HUES6 (cell line): Measurements from ENCODE around the gene SNX3.
"Not testable (repeated sequence)": the region's sequence is repeated elsewhere in the genome, so short reads cannot be mapped to it uniquely, and the experiment has no call there.

Experiments
- H3K27ac ChIP-seq: 2 replicates; pipeline ENCODE4 v1.7.0; 2013; ENCODE audit warnings: low read depth, mild to moderate bottlenecking, low read length, inconsistent platforms
- H3K27me3 ChIP-seq: 2 replicates; pipeline ENCODE4 v1.6.1; 2013; ENCODE audit warnings: low read length; ENCODE audit not compliant: control insufficient read depth, insufficient read depth
- H3K36me3 ChIP-seq: 2 replicates; pipeline ENCODE4 v1.6.1; 2013; ENCODE audit warnings: low read length; ENCODE audit not compliant: control insufficient read depth, insufficient read depth
- H3K4me1 ChIP-seq: 2 replicates; pipeline ENCODE4 v1.6.1; 2013; ENCODE audit warnings: low read length; ENCODE audit not compliant: control insufficient read depth, insufficient read depth
- H3K4me3 ChIP-seq: 2 replicates; pipeline ENCODE4 v1.5.1; 2013; ENCODE audit warnings: low read depth, low read length
- H3K9ac ChIP-seq: one replicate; pipeline ENCODE4 v1.6.1; 2013; ENCODE audit warnings: mild to moderate bottlenecking, low read length
- H3K9me3 ChIP-seq: 2 replicates; pipeline ENCODE4 v1.6.1; 2013; ENCODE audit warnings: low read depth, low read length; ENCODE audit not compliant: control insufficient read depth, insufficient read depth

The SNX3 gene

DNA sequence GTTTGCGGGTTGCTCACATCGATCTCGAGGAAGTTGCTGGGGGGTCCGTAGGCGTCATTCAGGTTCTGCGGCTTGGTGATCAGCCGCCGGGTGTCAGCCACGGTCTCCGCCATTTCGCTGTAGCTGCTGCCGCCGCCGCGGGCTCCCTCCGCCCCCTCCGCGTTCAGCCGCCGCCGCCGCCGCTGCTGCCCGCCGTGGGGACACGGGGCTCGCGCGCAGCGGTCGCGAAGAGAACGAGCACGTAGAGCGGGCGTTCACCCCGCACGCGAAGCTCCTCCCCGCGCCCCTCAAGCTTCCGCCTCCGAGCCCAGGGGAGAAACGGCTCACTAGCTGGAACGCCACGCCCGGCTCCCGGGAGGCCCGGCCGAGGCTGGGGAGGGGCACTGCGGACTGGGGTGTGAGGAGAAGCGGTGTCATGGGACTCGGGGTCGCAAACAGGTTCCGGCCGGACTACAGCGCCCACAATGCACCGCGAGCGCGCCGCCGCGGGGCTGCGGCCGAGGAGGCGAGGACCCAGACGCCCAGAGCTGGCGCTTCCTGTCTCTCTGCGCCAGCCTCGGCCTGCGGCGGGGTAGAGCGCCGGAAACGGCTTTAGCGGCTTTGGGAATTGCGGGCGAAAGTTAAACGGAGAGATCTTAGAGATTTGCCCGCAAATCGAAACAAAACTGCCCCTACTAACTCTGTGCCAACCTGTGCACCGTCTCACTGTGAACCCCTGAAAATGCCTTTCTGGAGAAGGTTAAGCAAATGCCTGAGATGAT lies at the start of gene SNX3:
TSS of gene SNX3 (minus strand) at position 232 of the 761 bp plus-strand sequence. CDS start at position 113, 119 bp downstream.
- peak within 1 kb of the TSS; percentile 85 for H3K9ac ChIP-seq
- peaks cover 3% of the 10 kb centered on the region; the same call in 1 of the 2 replicates for H3K4me1 ChIP-seq
- peak within 1 kb of the TSS; percentile 79 for H3K27ac ChIP-seq
- peak within 1 kb of the TSS; percentile 85 for H3K4me3 ChIP-seq
- H3K9me3 ChIP-seq: no peaks in the 10 kb centered on the region
- H3K36me3 ChIP-seq: no peaks in the 10 kb centered on the region; the same call in 1 of the 2 replicates
- no peaks in the 10 kb centered on the region for H3K27me3 ChIP-seq

DNA sequence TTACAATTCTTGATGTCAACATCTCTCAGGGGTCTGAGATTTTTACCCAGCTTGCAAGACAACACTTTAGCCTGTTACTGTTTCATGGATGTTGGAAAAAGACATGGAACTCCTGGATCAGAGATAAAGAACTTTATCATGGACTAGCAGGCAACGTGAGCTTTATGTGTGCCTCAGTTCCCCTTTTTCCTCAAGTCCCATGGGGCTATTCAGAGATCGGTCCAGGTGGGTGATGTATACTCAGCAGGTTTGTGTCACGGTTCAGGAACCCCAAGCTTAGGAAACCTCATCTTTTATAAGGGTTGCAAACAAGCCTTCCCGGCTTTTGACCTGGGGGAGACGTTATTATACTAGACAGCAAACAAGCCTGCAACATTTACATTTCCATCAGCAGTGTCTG lies 49.0 kb upstream of the SNX3 start:
- Histone ChIP-seq H3K27ac (no peak overlapping the region), H3K27me3 (no peaks in the 10 kb centered on the region), H3K9ac (no peak overlapping the region), H3K4me1 (peaks cover 4% of the 10 kb centered on the region), H3K36me3 (no peaks in the 10 kb centered on the region), H3K9me3 (no peaks in the 10 kb centered on the region), H3K4me3 (no peak overlapping the region)

DNA sequence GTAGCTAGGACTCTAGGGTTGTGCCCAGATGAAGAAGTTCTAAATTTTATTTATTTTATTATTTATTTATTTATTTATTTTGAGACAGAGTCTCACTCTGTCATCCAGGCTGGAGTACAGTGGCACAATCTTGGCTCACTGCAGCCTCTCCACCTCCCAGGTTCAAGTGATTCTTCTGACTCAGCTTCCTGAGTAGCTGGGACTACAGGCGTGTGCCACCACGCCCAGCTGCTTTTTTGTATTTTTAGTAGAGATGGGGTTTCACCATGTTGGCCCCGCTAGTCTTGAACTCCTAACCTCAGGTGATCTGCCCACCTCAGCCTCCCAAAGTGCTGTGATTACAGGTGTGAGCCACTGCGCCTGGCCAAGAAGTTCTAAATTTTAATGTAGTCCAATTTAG lies 47.8 kb upstream of the SNX3 start:
- H3K9ac ChIP-seq, H3K4me3 ChIP-seq, H3K27ac ChIP-seq, H3K36me3 ChIP-seq, H3K4me1 ChIP-seq, H3K27me3 ChIP-seq, H3K9me3 ChIP-seq: not testable (repeated sequence)

DNA sequence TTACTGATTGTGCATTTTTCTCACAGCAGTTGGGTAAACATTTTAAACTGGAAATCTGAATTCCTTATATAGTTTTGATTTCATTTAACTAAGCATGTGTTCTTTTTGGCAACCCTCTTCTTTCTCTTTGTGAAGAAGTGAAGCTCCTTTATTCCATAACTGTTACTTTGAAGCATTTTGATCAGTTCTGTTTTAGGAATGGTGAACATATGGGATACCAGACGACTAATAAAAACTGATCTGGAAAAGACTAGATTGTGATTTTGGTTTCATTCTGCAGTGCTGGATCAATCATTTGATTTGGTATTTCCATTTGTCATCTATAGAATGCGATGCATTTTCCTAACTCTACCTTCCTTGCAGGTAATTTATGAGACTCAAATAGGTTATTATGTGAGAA lies 43.8 kb upstream of the SNX3 start:
- H3K4me3 ChIP-seq: no peak overlapping the region
- H3K9ac ChIP-seq: no peak overlapping the region
- no peaks in the 10 kb centered on the region for H3K27me3 ChIP-seq
- 0 out of 2 replicates have a peak, but pooled peaks cover 3% of the 10 kb centered on the region for H3K9me3 ChIP-seq
- peaks cover 5% of the 10 kb centered on the region; the same call in 1 of the 2 replicates for H3K4me1 ChIP-seq
- H3K36me3 ChIP-seq: no peaks in the 10 kb centered on the region
- H3K27ac ChIP-seq: no peak overlapping the region

DNA sequence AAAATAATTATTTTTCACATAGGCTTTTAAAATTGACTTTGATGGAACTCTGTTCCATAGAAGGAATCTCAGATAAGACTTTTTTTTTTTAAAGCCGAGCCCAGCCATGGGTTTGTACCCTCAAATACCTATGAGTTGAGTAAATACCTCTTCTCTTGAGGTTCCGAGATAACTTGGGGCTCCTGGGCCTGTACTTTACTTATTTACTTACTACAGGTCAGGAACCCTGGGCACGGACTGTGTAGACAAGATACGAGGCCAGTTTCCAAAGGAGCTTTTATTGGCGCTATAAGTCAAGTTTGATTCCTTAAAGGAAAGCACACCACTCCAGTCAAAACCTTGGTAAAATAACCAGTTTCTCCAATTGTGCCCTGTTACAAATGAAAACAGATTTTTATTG lies 41.5 kb upstream of the SNX3 start:
- no peaks in the 10 kb centered on the region for H3K27me3 ChIP-seq
- H3K9ac ChIP-seq: no peak overlapping the region
- no peak overlapping the region for H3K27ac ChIP-seq
- H3K4me3 ChIP-seq: no peak overlapping the region
- H3K4me1 ChIP-seq: peaks cover 5% of the 10 kb centered on the region; the same call in 1 of the 2 replicates
- H3K9me3 ChIP-seq: 0 out of 2 replicates have a peak, but pooled peaks cover 3% of the 10 kb centered on the region
- H3K36me3 ChIP-seq: no peaks in the 10 kb centered on the region

DNA sequence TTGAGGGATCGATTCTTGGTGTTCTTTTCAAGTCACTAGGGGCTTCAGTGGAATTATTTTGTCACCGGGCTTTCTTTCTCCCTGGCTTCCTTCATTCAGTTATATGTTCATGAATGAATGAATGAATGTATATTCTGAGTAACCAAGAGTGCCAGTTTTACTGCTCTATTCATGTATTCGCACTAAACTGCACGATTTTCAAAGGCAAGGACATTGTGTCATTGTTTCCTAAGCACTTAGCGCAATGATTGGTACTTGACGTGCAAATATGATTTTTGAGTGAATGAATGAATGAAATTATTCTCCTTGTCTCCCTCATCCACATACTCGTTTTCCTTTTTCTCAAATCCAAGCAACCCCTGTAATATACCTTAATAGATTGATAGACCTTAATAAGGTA lies 34.8 kb upstream of the SNX3 start:
- peak overlapping the region; percentile 89 for H3K9ac ChIP-seq
- H3K27ac ChIP-seq: peak overlapping the region; percentile 84; the same call in 1 of the 2 replicates
- H3K9me3 ChIP-seq: no peaks in the 10 kb centered on the region
- H3K4me3 ChIP-seq: peak overlapping the region; percentile 89
- H3K4me1 ChIP-seq: no peaks in the 10 kb centered on the region; the same call in 1 of the 2 replicates
- H3K36me3 ChIP-seq: no peaks in the 10 kb centered on the region
- H3K27me3 ChIP-seq: no peaks in the 10 kb centered on the region

DNA sequence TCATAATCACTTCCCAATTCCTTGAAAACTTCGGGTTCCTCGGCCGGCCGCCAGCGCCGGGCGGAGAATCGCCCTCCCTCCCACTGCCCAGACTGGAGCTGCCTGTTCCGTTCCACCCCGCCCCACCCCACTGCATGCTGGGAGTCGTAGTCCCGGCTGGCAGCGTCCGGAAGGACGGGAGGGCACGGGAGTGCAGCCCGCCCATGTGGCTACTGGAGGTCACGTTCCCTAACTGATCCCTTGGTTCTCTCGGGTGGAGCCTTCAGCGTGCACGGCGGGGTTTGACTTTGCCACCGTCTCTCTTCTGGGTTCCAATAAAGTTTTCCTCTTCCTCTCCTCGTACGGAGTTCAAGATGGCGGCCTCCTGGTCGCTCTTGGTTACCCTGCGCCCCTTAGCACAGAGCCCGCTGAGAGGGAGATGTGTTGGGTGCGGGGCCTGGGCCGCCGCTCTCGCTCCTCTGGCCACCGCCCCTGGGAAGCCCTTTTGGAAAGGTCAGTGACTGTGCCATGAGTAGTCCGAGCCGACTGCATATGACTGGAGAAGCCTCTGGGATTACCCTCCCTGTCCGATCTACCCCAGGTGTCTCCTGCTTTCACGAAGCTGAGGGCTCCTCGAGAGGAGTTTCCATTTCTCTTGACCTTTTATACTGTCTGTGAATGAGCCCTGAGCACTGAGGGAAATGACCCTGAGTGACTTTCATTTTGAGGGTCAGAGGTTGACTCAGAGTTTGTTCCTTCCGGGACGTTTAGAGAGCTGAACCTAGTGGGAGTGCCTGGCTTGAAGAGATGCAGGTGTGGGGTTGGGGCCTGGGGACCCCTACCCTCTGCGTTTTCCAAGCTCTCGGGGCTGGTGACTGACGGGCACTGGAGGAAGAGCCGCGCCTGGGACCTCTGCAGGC lies 34.1 kb upstream of the SNX3 start, which contains the start of gene AFG1L:
TSS of gene AFG1L (plus strand) at position 328 of the 899 bp plus-strand sequence. CDS start at position 354, 26 bp downstream.
- peak within 1 kb of the TSS; percentile 89 for H3K4me3 ChIP-seq
- H3K9me3 ChIP-seq: no peaks in the 10 kb centered on the region
- no peaks in the 10 kb centered on the region for H3K36me3 ChIP-seq
- no peaks in the 10 kb centered on the region; the same call in 1 of the 2 replicates for H3K4me1 ChIP-seq
- peak within 1 kb of the TSS; percentile 89 for H3K9ac ChIP-seq
- no peaks in the 10 kb centered on the region for H3K27me3 ChIP-seq
- peak within 1 kb of the TSS; percentile 84 for H3K27ac ChIP-seq

DNA sequence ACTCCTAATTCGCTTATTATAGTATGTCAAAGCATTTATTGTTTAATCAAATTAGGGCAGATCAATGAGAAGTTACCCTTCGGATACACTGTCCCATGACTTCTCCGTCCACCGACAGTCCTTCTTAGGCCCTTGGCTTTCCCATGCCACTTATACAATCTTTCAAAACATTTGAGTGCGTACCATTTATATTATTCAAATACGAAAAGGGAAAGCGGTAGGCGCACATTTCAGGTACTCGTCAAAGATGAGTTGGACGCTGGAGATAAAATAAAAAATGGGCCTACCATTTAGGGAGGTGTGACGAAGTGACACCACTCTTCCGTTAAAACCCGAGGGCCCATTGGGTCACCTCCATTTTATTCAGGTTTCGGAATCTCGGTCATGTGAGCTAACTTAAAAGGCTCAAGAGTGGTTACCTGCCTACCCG lies 33.5 kb upstream of the SNX3 start:
- Histone ChIP-seq H3K4me3 (peak overlapping the region; percentile 89), H3K36me3 (no peaks in the 10 kb centered on the region), H3K9ac (peak overlapping the region; percentile 89), H3K27me3 (no peaks in the 10 kb centered on the region), H3K9me3 (no peaks in the 10 kb centered on the region), H3K4me1 (no peaks in the 10 kb centered on the region; the same call in 1 of the 2 replicates), H3K27ac (peak overlapping the region; percentile 84; the same call in 1 of the 2 replicates)

DNA sequence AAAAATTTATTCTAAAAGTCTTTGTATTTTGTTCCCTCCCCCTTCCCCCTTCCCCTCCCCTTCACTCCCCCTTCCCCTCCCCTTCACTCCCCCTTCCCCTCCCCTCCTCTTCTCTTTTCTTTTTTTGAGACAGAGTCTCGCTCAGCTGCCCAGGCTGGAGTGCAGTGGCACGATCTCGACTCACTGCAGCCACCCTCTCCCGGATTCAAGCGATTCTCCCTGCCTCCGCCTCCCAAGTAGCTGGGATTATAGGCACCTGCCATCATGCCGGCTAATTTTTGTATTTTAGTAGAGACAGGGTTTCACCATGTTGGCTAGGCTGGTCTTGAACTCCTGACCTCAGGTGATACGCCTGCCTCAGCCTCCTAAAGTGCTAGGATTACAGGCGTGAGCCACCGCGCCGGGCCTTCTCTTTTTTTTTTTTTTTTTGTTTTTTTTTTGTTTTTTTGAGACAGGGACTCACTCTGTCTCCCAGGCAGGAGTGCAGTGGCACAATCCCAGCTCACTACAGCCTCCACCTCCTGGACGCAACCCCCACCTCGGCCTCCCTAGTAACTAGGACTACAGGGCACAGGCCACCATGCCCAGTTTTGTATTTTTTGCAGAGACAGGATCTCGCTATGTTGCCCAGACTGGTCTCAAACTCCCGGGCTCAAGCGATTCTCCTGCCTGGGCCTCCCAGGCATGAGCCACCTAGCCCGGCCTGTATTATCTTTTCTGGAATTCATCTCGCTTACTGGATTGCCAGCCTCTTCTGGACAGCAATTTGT lies 32.9 kb upstream of the SNX3 start:
- H3K4me1 ChIP-seq: no peaks in the 10 kb centered on the region; the same call in 1 of the 2 replicates
- H3K9me3 ChIP-seq: no peaks in the 10 kb centered on the region
- H3K27ac ChIP-seq: no peak overlapping the region
- H3K4me3 ChIP-seq: peak overlapping the region; percentile 89
- no peaks in the 10 kb centered on the region for H3K27me3 ChIP-seq
- peak overlapping the region; percentile 89 for H3K9ac ChIP-seq
- H3K36me3 ChIP-seq: no peaks in the 10 kb centered on the region

DNA sequence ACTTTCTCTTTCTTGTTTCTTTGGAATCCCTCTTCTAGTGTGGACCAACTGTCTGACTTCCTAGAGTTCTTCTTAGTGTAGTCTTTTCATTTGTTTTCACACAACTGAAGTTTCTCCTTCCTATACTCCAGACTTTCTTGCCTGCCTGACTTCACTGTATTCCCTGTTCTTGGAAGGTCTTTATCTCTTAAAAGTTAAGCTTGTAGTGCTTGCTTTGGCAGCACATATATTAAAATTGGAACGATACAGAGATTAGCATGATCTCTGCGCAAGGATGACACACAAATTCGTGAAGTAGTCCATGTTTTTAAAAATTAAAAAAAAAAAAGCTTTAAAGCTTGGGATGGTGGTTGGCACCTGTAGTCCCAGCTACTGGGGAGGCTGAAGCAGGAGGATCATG lies 31.7 kb upstream of the SNX3 start:
- H3K36me3 ChIP-seq, H3K9me3 ChIP-seq, H3K4me3 ChIP-seq, H3K4me1 ChIP-seq, H3K27me3 ChIP-seq, H3K9ac ChIP-seq, H3K27ac ChIP-seq: not testable (repeated sequence)
